HG03135 (cell line): ENCODE results near the gene CD96.
"Not testable (repeated sequence)": the region's sequence is repeated elsewhere in the genome, so short reads cannot be mapped to it uniquely, and the experiment has no call there.

Experiments used
- ATAC-seq: cut with Tn5 transposase; IDR thresholded peaks from one replicate; pipeline ENCODE4 v1.9.1; 2021; ENCODE audit warnings: mild to moderate bottlenecking, moderate library complexity; ENCODE audit not compliant: unreplicated experiment

CD96 gene

DNA sequence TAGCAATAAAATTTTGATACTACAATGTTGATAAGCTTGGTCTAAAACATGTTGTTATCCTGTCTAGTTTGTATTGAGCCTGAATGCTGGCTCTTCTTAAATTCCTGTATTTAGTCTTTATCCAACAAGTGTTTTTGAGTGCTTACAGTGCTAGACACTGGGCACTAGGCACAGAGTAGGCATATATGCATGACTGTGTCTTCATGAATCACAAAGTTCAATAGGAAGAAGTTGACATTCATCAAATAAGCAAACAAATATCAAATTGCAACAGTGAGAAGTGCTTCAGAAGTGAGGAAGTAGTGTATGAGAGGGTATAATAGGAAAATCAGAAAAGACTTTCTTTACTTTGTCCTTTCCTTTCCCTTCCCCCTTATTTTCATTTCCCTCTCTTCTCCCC is 6.8 kb downstream of the CD96 start:
- ATAC-seq, result no peak

DNA sequence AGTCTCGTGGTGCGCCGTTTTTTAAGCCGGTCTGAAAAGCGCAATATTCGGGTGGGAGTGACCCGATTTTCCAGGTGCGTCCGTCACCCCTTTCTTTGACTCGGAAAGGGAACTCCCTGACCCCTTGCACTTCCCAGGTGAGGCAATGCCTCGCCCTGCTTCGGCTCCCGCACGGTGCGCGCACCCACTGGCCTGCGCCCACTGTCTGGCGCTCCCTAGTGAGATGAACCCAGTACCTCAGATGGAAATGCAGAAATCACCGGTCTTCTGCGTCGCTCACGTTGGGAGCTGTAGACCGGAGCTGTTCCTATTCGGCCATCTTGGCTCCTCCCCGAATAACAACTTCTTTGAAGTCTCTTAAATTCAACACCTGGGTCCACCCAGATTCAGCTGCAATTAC is 19.9 kb downstream of the CD96 start:
- not testable (repeated sequence) for ATAC-seq

GRCh38 chr3:111566844-111567243 is 24.8 kb downstream of the CD96 start:
- no peak for ATAC-seq

GRCh38 chr3:111568355-111568754 is 26.4 kb downstream of the CD96 start:
- ATAC-seq, result no peak

DNA sequence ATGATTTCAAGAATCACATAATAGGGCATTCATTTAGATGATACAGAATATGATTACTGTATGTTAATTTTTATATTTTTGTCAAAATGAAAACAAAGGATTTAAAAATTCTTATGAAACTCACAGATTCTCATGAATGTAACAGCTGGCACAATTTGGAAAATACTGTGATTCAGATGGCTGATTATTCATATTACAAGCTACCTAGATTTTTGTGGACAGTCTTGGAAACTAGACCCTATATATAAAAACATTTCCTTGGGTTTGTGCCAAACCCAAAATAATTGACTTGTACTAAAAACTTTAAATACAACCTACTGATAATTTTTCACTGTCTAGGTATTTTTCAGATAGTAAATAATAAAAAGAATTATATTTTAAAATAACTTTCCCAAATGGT is 26.9 kb downstream of the CD96 start:
- no peak for ATAC-seq

DNA sequence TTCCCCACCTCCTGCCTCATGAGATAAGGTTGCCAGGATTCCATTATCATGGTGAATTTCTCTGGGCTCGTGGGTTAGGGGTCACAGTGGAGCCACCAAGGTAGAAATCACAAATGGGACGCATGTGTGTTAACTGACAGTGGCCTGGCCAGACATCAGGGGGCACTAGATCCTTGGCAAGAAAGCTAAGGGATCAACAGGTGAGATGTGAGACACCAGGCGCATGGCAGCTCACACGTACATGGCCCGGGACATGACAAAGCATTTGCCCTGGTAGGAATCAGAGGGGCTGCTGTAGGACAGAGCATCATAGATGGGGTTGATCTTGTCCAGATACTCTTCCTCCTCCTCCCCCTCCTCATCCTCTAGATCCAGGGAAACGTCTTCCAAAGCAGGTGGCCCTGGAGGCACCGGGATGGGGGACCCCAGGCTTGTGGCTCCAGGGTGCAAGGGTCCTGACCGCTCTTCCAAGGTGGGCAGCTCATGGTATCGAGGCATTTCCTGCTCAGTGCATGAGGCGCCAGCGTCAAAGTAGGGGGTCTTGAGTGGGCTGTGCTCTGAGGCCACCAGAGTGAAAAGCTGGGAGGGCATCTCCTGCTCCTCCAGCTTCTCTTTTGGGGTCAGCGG is 28.5 kb downstream of the CD96 start:
- ATAC-seq, result no peak

DNA sequence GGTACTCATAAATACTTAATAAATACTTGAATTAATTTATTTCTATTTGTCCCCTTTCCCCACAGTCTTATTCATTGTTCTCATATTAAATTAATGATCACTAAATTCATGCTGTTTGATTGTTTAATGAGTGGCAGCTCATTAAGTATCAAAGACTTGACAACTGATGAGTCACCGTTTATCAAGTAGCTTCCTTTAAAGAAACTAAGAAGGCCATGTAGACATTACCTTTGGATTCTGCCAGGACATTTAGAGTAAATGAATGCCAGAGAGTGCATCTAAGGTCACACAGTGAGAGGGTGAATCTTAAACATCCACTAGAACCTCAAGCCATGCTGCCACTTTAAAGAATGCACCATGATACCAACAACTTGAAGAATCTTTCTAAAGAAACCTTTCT is 29.3 kb downstream of the CD96 start:
- ATAC-seq, result no peak

DNA sequence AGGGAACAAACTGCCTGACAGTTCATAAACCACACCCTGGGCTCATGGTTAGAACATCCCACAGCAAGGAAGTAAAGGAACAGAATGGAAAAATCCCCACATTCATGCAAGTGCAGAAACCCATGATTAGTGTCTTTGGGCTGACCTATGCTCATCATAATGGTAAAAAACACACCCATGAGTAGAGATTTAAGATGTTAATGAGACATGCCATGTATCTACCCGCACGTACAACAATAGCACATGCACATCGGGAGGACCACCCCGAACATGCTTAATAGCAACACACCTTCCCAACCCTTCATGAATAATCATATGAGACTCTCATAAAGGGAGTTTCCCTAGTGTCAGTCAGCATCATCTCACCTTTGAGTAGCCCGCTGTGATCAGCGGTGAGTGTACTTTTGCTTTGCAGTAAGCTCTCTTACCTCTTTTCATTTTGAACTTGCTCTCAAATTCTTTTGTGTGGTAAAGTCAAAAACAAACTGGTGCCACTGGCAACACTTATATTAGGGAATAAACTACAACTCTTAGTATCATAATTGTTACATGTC is 30.0 kb downstream of the CD96 start:
- ATAC-seq, result no peak

DNA sequence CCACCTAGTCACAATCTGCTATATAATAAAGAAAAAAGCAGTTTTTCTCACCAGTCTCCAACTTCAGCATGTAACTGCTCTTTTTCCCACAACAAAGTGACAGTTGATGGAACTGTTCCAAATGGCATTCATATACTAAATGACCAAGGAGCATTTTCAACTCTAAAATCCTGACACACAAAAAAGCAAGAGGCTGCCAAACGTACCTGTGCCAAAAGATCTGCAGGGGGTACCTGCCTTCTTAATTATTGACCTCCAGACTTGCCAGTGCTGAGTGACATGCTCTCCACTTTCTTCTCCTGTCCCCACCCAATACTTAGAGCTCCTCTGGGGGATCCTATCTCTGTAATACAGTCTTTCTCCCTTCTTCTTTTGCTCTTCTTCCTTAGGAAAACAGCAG is 35.1 kb downstream of the CD96 start:
- ATAC-seq, result no peak

DNA sequence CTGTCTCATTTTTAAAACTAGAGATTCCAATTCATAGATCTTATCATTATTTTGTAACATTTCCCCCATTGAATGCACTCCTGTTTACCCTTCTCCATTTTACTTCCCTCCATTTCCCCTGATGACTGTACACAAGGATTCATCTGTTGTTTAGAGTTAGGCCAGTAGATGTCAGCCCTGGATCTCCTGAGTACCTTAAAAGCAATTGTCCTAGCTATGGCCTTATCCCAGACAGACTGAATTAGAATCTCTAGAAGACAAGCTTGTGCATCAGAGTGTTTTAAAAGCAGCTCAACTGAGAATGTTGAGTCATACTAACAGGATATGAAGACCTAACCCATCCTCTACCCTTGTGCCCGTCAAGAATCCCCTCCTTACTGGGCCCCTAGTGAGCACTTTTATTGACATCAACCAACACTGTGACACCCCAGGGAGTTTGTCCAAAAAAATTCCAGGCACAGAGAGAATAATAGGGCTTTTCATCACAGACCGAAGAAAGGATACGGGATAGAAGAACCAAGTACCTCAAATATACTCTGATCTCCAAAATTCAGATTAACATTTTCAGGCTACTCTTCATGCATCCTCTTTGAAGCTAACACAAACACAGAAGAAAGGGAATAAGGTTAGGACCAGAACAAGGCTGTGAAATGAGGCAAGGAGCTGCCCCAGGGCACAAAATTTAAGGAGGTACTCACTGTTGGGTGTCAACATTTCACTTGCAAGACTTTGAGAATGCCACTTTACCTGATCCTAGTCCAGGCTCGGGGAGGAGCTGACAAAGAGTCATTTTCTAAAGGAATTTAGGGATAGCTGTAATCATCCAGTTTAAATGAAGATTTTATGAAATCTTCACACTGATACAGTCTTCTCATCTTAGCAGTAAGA is 36.0 kb downstream of the CD96 start:
- ATAC-seq, result peak; percentile 91

DNA sequence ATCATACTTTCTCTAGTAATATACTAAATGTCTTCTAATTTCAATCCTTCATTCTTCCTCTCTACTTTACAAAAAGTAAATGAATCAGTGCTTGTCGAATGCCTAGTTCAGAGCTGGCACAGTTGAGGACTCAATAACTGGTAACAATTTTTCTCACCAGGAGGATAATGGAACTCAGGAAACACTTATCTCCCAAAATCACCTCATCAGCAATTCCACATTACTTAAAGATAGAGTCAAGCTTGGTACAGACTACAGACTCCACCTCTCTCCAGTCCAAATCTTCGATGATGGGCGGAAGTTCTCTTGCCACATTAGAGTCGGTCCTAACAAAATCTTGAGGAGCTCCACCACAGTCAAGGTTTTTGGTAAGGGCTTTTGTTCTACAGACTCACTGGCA is 36.9 kb downstream of the CD96 start:
- ATAC-seq, result no peak

DNA sequence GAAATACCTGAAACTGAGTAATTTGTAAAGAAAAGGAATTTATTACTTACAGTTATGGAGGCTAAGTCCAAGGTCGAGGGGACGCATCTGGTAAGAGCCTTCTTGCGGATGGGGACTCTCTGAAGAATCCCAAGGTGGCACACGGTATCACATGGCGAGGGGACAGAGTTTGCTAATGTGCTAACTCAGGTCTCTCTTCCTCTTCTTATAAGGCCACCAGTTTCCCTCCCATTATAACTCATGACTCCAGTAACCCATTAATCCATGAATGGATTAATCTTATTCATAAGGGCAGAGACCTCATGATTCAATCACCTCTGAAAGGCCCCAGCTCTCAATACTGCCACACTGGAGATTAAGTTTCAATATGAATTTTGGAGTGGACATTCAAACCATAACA is 37.5 kb downstream of the CD96 start:
- no peak for ATAC-seq

DNA sequence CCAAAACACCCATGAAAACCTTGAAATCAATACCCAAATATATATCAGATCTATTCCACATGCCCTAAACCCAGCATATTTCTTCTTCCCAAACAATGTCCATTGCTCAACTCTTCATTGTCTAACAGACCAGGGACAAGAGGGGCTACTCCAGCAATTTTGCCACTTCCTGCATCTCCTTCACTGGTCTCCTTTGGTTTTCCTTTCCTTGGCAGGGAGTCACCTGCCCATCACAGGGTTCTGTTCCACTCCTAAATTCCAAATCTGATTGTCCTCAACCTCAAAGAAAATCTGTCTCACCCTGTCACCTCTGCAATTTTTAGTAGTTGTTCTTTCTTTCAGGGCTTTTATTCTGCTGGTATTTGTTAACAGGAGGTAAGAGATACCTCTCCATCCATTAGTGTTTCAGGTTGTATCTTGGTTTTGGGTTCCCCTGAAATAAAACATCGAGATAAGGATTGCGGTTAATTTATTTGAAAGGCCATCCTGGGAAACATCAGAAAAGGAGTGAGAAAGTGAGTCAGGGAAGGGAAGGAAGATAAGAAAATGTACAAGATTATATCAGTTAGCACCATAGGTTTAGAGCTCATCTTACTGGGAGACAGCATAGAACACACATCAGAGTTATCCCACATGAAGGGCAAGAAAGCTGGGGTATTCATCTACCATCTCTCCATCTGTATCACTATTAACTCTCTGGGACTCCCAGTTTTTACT is 39.6 kb downstream of the CD96 start:
- no peak for ATAC-seq

- ATAC-seq, result no peak
These were observed 40.1 kb downstream of the CD96 start for GRCh38 chr3:111582120-111582474.

- no peak for ATAC-seq
These were observed 42.7 kb downstream of the CD96 start for GRCh38 chr3:111584744-111585143.

DNA sequence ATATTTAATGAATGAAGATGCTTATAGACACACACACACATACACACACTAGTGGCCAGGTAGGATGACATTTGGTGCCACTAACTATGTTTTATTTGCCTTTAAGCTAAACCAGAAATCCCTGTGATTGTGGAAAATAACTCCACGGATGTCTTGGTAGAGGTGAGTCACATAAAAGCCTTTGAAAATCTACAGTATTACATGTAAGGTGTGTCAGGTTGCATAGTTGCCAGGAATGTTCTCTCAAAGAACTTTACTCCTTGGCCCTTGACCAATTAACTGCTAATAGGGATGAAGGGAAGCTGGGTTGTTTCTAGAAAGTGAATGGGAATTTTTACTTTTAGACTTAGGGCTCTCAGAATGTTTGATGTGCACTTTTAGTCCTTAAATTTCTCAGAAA is 43.2 kb downstream of the CD96 start:
- no peak for ATAC-seq

GRCh38 chr3:111588527-111588926 is 46.5 kb downstream of the CD96 start:
- no peak for ATAC-seq

- ATAC-seq, result no peak
These were observed 47.5 kb downstream of the CD96 start for GRCh38 chr3:111589303-111590142.

DNA sequence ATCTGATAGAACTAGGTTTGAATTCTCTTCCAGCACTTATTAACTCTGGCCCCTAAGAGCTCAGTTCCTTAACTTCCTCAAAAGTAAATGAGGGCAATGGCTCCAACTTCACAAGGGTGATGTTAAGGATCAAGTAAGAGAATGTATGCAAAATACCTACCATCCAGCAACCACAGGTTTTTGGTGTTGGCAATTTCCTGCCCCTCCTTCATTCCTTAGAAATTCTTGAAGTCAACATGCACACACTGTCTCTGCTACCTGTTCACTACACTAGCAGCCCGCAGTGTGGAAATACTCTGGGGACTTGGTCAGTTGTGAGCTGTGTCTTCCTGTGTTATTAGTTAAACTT is 48.1 kb downstream of the CD96 start:
- ATAC-seq, result no peak

DNA sequence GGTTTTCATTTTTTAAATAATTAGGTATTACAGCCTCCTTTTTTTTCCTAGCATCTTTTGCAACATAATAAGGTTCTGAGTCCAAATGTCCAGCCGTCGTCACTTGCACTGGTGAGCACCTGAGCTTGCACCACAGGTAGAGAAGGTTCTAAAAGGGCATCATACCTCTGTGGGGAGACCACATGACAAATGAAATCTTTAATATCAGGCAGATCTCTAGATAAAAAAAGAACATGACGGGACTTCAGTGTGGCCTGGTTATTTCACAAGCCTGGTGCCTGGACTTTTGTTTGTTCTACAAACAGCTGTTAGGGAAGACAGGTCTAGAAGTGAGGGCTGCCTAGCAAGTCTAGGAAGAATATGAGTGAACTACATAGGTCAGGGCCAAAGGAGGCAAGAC is 49.6 kb downstream of the CD96 start:
- ATAC-seq, result no peak

- no peak for ATAC-seq
These were observed 50.1 kb downstream of the CD96 start for GRCh38 chr3:111592143-111592542.
